ENCODE results near the gene CBFA2T3. TPM values are rescaled to one million over a fixed set of nuclear protein-coding genes. Genes with fewer than 3 reads are reported as not detected.

The CBFA2T3 gene
- polyA plus RNA-seq, 12 donors = 11.6 to 27.0 (median 15.8) TPM; not detected in 1

Other genes with a start within 250 kb of the CBFA2T3 start
- 10 to 100 TPM in 11 of 12 donors, not detected in 1; 36.1 to 78.2 (median 48.2) TPM for gene PIEZO1, start 192.0 kb downstream of the CBFA2T3 start, polyA plus RNA-seq (ENCODE audit: insufficient read length in 12 of 12)
- 10 to 100 TPM in 3 of 12 donors, 1 to 10 TPM in 8, not detected in 1; 4.5 to 26.0 (median 6.3) TPM for gene CDT1, start 173.4 kb downstream of the CBFA2T3 start, polyA plus RNA-seq (ENCODE audit: insufficient read length in 12 of 12)
- gene APRT, start 165.3 kb downstream of the CBFA2T3 start, polyA plus RNA-seq (ENCODE audit: insufficient read length in 12 of 12) = 10 to 100 TPM in 11 of 12 donors, not detected in 1; 45.8 to 73.6 (median 56.0) TPM
- gene GALNS, start 120.3 kb downstream of the CBFA2T3 start, polyA plus RNA-seq (ENCODE audit: insufficient read length in 12 of 12) = 10 to 100 TPM in 11 of 12 donors, not detected in 1; 11.2 to 35.2 (median 18.8) TPM
- gene TRAPPC2L, start 120.1 kb downstream of the CBFA2T3 start, polyA plus RNA-seq (ENCODE audit: insufficient read length in 12 of 12) = 10 to 100 TPM in 11 of 12 donors, not detected in 1; 30.6 to 57.5 (median 50.9) TPM
- under 1 TPM in 1 of 12 donors, not detected in 11; 0.47 TPM for gene PABPN1L, start 110.5 kb downstream of the CBFA2T3 start, polyA plus RNA-seq (ENCODE audit: insufficient read length in 12 of 12)
- gene ACSF3, start 116.6 kb upstream of the CBFA2T3 start, polyA plus RNA-seq (ENCODE audit: insufficient read length in 12 of 12) = 10 to 100 TPM in 11 of 12 donors, not detected in 1; 12.6 to 31.8 (median 15.3) TPM
- gene CDH15, start 194.5 kb upstream of the CBFA2T3 start, polyA plus RNA-seq (ENCODE audit: insufficient read length in 12 of 12) = 100 to 1,000 TPM in 10 of 12 donors, 10 to 100 TPM in 2; 83.2 to 459 (median 134) TPM
- 1 to 10 TPM in 7 of 12 donors, under 1 TPM in 3, not detected in 2; 0.31 to 3.7 (median 1.5) TPM for gene SLC22A31, start 223.3 kb upstream of the CBFA2T3 start, polyA plus RNA-seq (ENCODE audit: insufficient read length in 12 of 12)
- gene ZNF778, start 240.5 kb upstream of the CBFA2T3 start, polyA plus RNA-seq (ENCODE audit: insufficient read length in 12 of 12) = 1 to 10 TPM in 11 of 12 donors, not detected in 1; 4.5 to 7.0 (median 6.2) TPM

Data from muscle of arm (tissue), 12 donors.